ENCODE measurements around the gene ALG12. TPM values are rescaled to one million over a fixed set of nuclear protein-coding genes. Genes with fewer than 3 reads are reported as not detected.

Gene ALG12
- total and polyA plus RNA-seq, 2 of the 8 experiments (the other 6 are each of a cell fraction or from before 2014, with no cell fraction given): 13.4 to 22.5 TPM

GRCh38 chr22:49960159-49961004 lies 42.1 kb upstream of the ALG12 start, which contains the start of gene PIM3 (continued):
- no peak for TF ChIP-seq BRCA1 (IDR thresholded peaks at IDR 0.05; ENCODE audit: low read depth, low read length)
- peak; percentile 77; the same call in 1 of the 2 replicates for TF ChIP-seq CHD2 (IDR thresholded peaks at IDR 0.05; ENCODE audit: low read length)
- no peak for TF ChIP-seq KDM5A (IDR thresholded peaks at IDR 0.05; ENCODE audit: low read length)
- TF ChIP-seq GABPA (IDR thresholded peaks at IDR 0.05; ENCODE audit: borderline replicate concordance, insufficient read depth, low read length): no peak
- no peak for TF ChIP-seq USF2 (IDR thresholded peaks at IDR 0.05; ENCODE audit: low read length)
- TF ChIP-seq HDAC2 (IDR thresholded peaks at IDR 0.05; ENCODE audit: borderline replicate concordance in 1 of 2, low read depth in 2 of 2, low read length in 2 of 2): no peak
- no peak for TF ChIP-seq JUN (IDR thresholded peaks at IDR 0.05; ENCODE audit: low read depth, low read length)
- TF ChIP-seq SIX5 (IDR thresholded peaks at IDR 0.05; ENCODE audit: low read depth, low read length): no peak
- no peak for TF ChIP-seq CBX5 (IDR thresholded peaks at IDR 0.05; ENCODE audit: low read depth, low read length)
- TF ChIP-seq YY1 (IDR thresholded peaks at IDR 0.05; ENCODE audit: low read depth, low read length): no peak
- TF ChIP-seq CEBPB (IDR thresholded peaks at IDR 0.05; ENCODE audit: low read depth, low read length): no peak
- no peak for TF ChIP-seq TEAD4 (IDR thresholded peaks at IDR 0.05; ENCODE audit: low read depth, low read length)
- no peak for TF ChIP-seq CBX8 (IDR thresholded peaks at IDR 0.05; ENCODE audit: borderline replicate concordance, low read depth, low read length)
- 0 out of 4 replicates have a peak, but pooled peaks of 1 of the 2 experiments have one; percentile 22 for TF ChIP-seq SIN3A (conservative IDR thresholded peaks at IDR 0.05 in 1 of 2, IDR thresholded peaks at IDR 0.05 in 1 of 2; ENCODE audit: low read depth in 1 of 2, low read length in 2 of 2)
- no peak for TF ChIP-seq SIRT6 (IDR thresholded peaks at IDR 0.05; ENCODE audit: low read length)
- TF ChIP-seq CTCF (IDR thresholded peaks at IDR 0.05; ENCODE audit: control extremely low read depth in 1 of 3, insufficient read depth in 1 of 3, low read depth in 1 of 3, low read length in 3 of 3): no peak
- no peak for TF ChIP-seq KDM4A (IDR thresholded peaks at IDR 0.05; ENCODE audit: low read depth, low read length, severe bottlenecking)
- 0 out of 2 replicates have a peak, but pooled peaks have one; percentile 31 for TF ChIP-seq SP1 (IDR thresholded peaks at IDR 0.05; ENCODE audit: low read depth, low read length)
- no peak for TF ChIP-seq NANOG (IDR thresholded peaks at IDR 0.05; ENCODE audit: insufficient read depth, low read depth, low read length, poor library complexity, severe bottlenecking)
- TF ChIP-seq ASH2L (IDR thresholded peaks at IDR 0.05; ENCODE audit: low read length): peak; percentile 38

Measured in H1 (cell line).